Lower leg skin (tissue), 3 donors: ENCODE measurements around the gene FAM156A.

Experiments
- POLR2A ChIP-seq, 2 donors: fragments of 450-650 bp; IDR thresholded peaks; one replicate each; pipeline ENCODE4 v1.6.1; 2016 to 2017; ENCODE audit warnings: antibody characterized with exemption in 2 of 2, mild to moderate bottlenecking in 1 of 2, moderate library complexity in 1 of 2
- TF ChIP-seq, protein P1 (sequence below), 3 donors: fragments of 450-650 bp; IDR thresholded peaks; one replicate each; pipeline ENCODE4 v1.5.1; 2016; ENCODE audit warnings: antibody characterized with exemption in 3 of 3, mild to moderate bottlenecking in 3 of 3, moderate library complexity in 2 of 3

DNA sequence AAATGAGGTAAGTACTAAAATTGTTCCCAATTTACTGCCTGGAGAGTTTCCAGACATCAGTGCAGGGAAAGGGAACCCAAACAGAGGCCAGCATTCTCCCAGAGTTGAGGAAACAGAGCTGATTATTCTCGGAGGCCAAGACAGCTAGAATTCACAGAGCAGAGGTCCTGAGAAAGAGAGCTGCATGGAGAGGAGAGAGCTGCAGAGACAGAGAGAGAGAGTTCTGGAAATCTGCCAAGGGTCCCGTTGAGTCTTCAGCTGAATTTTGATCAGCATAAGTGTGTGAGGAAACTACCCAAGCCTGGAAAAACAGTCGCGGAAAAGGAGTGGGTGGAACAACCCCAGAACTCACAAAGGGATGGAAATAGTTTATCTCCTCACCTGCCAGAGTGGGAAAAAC, 46.5 kb upstream of the FAM156A start:
- TF ChIP-seq, protein P1, sequence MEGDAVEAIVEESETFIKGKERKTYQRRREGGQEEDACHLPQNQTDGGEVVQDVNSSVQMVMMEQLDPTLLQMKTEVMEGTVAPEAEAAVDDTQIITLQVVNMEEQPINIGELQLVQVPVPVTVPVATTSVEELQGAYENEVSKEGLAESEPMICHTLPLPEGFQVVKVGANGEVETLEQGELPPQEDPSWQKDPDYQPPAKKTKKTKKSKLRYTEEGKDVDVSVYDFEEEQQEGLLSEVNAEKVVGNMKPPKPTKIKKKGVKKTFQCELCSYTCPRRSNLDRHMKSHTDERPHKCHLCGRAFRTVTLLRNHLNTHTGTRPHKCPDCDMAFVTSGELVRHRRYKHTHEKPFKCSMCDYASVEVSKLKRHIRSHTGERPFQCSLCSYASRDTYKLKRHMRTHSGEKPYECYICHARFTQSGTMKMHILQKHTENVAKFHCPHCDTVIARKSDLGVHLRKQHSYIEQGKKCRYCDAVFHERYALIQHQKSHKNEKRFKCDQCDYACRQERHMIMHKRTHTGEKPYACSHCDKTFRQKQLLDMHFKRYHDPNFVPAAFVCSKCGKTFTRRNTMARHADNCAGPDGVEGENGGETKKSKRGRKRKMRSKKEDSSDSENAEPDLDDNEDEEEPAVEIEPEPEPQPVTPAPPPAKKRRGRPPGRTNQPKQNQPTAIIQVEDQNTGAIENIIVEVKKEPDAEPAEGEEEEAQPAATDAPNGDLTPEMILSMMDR (IDR thresholded peaks at IDR 0.05): no peak
- no peak for TF ChIP-seq POLR2A (IDR thresholded peaks at IDR 0.05)
